Fibroblast of lung (primary cell): ENCODE data around the gene VTI1A.

Experiments used
- EZH2 ChIP-seq: IDR thresholded peaks from 2 replicates; pipeline ENCODE4 v1.5.1; 2012; ENCODE audit warnings: low read length, control low read depth, mild to moderate bottlenecking; ENCODE audit errors: missing control alignments
- TF ChIP-seq, protein P1 (sequence below), 2 donors: IDR thresholded peaks in 1 of 2; conservative IDR thresholded peaks in 1 of 2; 1 replicate in 1 of 2; 2 replicates in 1 of 2; pipeline ENCODE4 v1.5.1; 2011 to 2012; ENCODE audit warnings: low read length in 2 of 2, control low read depth in 1 of 2, inconsistent platforms in 1 of 2, low read depth in 1 of 2, mild to moderate bottlenecking in 1 of 2

DNA sequence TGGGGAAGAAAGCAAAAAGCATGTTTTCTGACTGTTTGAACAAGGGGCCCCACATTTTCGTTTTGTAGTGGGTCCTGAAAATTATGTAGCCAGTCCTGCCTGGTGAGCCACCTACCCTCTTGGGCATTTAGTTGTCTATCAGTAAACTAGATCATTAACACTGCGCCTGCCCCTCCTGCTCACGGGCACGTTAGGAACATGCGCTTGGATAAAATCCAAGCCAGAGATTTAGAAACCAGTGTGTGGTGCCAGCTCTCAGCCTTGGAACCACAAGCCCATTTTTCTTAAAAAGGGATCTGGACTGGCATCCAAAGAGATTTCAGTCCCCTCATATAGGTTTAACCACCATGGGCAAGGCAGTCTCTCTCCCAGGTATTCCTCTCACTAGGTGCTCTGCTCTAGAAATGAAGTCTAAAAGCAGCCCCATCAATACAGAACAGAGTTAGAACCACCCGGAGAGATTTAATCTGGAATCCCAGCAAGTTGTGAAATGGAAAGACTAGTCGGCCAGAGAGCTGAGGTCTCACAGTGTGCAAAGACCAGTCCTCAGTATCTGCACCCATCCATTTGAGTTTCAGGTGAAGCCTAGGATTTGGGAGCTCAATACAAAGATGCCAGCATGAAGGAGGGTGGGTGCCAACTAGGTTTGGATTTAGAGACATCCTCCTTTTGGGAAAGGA is 379.1 kb downstream of the VTI1A start:
- TF ChIP-seq, protein P1, sequence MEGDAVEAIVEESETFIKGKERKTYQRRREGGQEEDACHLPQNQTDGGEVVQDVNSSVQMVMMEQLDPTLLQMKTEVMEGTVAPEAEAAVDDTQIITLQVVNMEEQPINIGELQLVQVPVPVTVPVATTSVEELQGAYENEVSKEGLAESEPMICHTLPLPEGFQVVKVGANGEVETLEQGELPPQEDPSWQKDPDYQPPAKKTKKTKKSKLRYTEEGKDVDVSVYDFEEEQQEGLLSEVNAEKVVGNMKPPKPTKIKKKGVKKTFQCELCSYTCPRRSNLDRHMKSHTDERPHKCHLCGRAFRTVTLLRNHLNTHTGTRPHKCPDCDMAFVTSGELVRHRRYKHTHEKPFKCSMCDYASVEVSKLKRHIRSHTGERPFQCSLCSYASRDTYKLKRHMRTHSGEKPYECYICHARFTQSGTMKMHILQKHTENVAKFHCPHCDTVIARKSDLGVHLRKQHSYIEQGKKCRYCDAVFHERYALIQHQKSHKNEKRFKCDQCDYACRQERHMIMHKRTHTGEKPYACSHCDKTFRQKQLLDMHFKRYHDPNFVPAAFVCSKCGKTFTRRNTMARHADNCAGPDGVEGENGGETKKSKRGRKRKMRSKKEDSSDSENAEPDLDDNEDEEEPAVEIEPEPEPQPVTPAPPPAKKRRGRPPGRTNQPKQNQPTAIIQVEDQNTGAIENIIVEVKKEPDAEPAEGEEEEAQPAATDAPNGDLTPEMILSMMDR (conservative IDR thresholded peaks at IDR 0.05 in 1 of 2, IDR thresholded peaks at IDR 0.05 in 1 of 2; ENCODE audit: low read depth in 1 of 2, low read length in 2 of 2): no peak
- TF ChIP-seq EZH2: no peak
